NCI-H510A treated with DMSO at 0.1 percent for 48 hours (cell line): ENCODE data around the gene BARX2.

Experiments used
- DNase-seq: peaks from one replicate; lab custom pipeline; 2025; lab: John Stamatoyannopoulos, UW

The BARX2 gene

GRCh38 chr11:129374081-129374992 is 1.3 kb upstream of the BARX2 start:
- DNase-seq = no peak

- peak; percentile 56 for DNase-seq
Measured at GRCh38 chr11:129374993-129375750, 476 bp upstream of the BARX2 start.

DNA sequence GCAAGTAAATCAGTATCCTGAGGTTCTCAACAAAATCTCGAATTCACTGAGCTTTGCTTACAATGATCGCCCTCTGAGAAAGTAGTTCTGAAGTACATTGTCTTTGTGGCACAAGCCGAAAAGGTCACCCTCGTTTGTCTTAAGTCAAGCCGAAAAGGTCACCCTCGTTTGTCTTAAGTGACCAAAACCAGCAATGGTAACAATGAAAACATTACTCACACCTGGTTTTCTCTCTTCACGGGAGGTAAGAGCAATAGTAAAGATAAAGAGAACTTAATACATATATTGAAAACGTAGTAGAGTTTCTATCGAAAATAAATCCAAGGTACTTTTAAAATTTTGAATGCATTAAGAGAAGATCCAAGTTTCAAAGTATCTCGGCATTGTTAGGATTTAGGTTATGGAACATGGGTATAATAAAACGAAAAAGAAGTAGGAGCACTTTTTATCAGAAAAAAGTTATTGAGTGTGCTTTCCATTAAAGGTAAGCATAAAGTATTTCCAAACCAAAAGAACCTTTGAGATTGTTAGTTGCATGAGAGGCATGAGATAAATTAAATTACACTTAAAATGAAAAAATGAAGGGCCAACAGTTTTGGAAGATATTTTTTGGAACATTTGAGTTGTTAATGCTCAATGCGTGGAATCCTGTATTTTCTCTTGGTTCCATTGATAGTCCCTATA is 1.2 kb downstream of the BARX2 start:
- no peak for DNase-seq

DNA sequence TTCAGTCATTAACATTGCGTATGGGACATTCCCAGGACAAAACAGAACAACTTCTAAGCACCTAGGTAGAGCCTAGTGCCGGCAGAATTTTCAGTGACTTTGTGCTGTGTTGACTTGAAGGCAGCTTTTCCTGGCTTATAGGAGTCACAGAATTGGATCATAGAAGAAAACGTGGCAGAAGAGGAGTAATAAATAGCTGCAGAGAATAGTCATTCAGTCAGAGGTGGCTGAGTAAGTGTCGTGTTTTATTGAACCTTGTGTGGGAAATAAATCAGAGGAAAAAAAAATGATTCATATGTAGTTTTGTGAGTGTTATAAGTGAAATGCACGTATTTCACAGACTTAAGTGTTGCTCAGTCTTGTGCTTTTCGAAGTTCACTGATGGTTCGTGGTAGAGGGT is 2.1 kb downstream of the BARX2 start:
- no peak for DNase-seq

GRCh38 chr11:129380413-129380812 is 4.8 kb downstream of the BARX2 start:
- no peak for DNase-seq

DNA sequence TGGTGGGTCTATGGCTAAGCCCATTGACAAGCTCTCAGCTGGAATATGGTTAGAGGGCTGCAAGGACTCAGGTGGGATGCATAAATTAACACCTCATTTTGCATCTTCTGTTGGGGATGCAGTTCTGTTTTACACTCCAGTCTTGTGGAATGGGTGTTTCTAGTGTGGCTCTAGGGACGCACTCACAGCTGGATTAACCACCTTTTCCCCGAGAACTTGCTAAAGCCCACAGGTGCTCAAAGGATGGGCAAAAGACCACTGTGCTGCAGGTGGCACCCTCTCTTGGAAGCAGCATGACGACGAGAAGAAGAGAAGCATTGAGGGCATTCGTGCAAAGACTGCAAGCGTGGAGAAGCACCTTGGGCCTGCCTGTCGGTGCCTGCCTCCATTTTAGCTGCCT is 6.9 kb downstream of the BARX2 start:
- no peak for DNase-seq

DNA sequence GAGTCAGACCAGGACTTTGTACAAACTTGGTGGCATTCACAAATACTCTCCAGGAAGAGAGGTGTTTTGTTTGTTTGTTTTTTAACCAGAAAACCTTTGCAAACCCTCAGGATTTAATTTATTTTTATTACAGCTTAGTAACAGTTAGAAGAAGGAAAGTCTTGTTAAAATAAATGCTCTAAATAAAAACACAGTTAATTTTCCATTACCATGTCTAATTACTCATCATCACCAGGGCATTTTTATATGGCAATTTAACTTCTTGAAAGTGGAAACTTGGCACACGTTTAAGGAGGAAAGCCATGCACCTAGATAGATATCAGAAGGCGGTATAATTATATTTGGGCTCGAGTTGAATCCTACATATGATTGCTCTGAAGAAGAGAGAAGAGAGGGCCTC is 7.4 kb downstream of the BARX2 start:
- DNase-seq = no peak

- no peak for DNase-seq
Measured at GRCh38 chr11:129383502-129383901, 7.9 kb downstream of the BARX2 start.

DNA sequence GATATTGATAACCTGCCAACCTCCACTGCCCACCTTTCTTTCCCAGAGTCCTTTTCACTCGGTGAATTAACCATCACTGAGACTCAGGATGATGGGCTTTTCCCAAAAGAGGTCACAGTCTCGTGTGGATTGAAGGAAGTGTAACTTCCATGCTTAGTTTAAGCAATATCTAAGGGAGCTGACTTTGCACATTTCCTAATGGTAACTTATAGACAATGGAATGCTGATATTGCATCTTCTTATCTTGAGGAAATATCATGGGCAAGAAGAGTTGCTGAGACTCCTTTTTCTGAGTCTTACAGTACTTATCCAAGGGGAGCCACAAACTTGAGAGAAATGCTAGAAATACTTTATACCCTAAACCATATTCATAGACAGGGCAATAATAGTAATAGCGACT is 8.8 kb downstream of the BARX2 start:
- DNase-seq = no peak

GRCh38 chr11:129385801-129386200 is 10.2 kb downstream of the BARX2 start:
- no peak for DNase-seq

DNA sequence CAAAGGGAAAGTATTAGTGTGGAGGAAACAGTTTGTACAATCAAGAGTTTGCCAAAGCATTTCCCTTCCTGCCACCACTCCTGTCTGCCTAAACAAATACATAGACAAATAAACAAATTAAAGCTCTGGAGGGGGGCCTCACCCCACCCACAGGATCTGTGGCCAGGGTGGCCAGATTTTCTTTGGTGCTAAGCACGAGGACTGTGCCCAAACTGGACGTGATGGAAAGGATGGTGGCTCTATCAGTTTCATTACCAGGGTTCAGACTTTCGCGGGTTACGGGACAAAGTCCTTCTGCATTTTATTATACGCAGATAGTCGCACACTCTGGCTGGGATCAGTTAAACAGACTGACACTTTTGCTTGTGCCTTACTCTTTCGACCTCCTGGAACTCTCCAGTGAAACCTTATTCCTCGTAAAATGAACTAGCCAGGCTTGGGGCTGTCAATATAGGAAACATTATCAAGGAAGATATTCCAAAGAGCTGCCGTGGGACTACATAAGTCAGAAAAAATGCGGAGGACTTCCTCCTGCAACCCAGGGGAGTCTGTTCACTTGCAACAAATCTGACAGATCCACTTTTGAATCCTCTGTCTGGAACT is 11.2 kb downstream of the BARX2 start:
- no peak for DNase-seq

DNA sequence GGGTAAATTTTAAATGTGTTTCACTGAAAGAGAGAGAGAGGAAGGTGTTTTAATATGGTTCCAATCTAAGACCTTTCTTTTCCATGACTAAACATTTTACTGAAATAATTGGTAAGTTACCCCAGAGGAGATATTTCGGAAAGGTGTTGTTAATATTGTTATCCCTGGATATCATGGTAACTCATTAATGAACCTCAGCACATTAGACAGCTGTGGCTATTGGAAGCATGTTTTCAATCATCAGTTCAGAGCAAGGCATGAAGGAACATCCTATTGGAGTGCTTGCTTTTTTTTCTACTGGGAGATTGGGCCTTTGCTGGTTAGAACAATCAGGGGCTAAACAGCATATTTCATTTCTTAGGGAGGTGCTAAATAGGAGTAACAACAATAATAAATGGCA is 11.8 kb downstream of the BARX2 start:
- DNase-seq = no peak

GRCh38 chr11:129388824-129389223 is 13.2 kb downstream of the BARX2 start:
- no peak for DNase-seq

DNA sequence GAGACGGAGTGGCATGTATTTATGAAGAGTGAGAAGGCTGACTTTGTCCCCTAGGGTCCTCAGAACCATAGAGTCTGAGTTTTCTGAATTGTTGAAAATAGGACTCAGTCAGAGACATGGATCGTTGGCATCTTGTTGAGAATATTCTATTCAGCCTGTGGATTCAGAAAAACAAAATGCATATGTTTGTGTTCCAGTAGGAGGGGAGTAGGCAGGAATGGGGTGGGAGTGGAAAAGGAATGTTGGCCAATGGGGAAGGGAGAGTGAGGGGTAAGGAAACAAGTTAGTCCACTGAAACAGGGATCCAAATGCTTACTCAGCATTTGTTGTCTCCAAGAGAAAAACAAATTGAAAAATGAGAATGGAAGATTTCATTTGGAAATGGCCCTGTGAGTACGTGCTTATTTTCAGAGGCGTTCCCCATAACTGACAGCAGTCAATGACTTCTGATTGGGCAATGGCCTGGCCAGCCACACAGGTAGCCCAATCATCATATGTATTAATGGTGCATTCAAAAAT is 14.7 kb downstream of the BARX2 start:
- DNase-seq = no peak

GRCh38 chr11:129391360-129391759 is 15.7 kb downstream of the BARX2 start:
- no peak for DNase-seq

GRCh38 chr11:129391821-129392220 is 16.2 kb downstream of the BARX2 start:
- no peak for DNase-seq

DNA sequence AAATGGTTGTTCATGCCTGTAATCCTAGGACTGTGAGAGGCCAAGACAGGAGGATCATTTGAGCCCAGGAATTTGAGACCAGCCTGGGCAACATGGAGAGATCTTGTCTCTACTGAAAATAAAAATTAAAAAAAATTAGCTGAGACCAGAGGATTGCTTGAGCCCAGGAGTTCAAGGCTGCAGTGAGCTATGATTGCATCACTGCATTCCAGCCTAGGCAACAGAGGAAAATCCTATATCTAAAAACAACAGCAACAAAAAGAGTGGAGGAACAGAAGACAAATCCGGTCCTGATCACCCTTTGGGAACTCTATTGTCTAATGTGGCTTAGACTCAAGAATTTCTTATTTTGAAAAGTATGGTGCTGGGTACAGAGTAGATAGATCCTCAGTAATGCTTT is 17.3 kb downstream of the BARX2 start:
- no peak for DNase-seq

- no peak for DNase-seq
Measured at GRCh38 chr11:129394709-129395108, 19.1 kb downstream of the BARX2 start.

DNA sequence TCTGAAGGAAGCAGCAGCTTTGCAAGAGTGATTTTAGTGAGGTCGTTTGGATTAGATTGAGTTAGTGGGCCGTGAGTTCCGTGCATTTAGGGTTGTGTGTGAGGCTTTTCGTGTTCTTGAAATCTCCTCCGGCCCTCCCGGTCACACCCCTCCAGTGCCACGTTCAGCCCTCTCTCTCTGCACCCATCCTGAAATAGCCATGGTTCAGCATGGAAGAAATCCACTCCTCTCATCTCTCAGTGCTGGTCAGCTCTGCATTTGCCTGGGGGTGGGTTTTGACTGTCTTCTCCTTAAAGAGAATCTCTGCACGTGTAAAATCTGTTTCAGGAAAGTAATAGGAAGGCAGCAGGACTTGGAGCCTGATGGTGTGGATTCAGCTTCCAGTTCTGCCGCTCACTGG is 19.8 kb downstream of the BARX2 start:
- no peak for DNase-seq

DNA sequence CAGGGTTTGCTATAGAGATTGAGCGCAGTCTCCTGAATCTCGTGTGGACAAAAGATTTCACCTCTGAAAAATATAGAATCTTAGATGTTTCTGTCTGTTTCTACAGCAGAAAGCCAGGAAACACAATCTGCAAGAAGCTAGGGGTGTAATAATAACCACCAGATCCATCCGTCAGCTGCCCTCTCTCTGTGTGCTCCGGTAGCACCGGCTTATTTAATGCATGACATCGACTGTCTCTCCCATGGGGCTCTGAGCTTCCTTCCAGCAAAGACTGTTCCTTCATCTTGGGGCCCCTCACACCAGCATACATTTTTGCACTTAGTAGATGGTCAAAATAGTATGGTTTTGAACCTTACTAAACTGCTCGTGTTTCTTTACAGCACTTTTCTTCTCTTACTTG is 20.2 kb downstream of the BARX2 start:
- no peak for DNase-seq

- no peak for DNase-seq
Measured at GRCh38 chr11:129396454-129396853, 20.8 kb downstream of the BARX2 start.
